HG02678 (cell line): ENCODE results near the gene DHRS9.

ENCODE experiments used
- ATAC-seq: cut with Tn5 transposase; IDR thresholded peaks from one replicate; pipeline ENCODE4 v1.9.1; 2021; ENCODE audit warnings: mild to moderate bottlenecking, moderate library complexity; ENCODE audit not compliant: unreplicated experiment

The DHRS9 gene

GRCh38 chr2:169065422-169065821 lies 3.9 kb upstream of the DHRS9 start:
- ATAC-seq: no peak

GRCh38 chr2:169065864-169066517 lies 3.4 kb upstream of the DHRS9 start:
- no peak for ATAC-seq

- ATAC-seq: no peak
These were observed 2.5 kb upstream of the DHRS9 start for GRCh38 chr2:169066897-169067296.

GRCh38 chr2:169069833-169070232 lies 470 bp downstream of the DHRS9 start:
- no peak for ATAC-seq

- no peak for ATAC-seq
These were observed 2.1 kb downstream of the DHRS9 start for GRCh38 chr2:169071455-169071854.

- peak; percentile 42 for ATAC-seq
These were observed 3.0 kb downstream of the DHRS9 start for GRCh38 chr2:169072163-169072925.

- ATAC-seq: no peak
These were observed 4.0 kb downstream of the DHRS9 start for GRCh38 chr2:169073211-169073962.

- no peak for ATAC-seq
These were observed 4.8 kb downstream of the DHRS9 start for GRCh38 chr2:169073963-169074751.

GRCh38 chr2:169077674-169078240 lies 8.4 kb downstream of the DHRS9 start:
- no peak for ATAC-seq

GRCh38 chr2:169080250-169081069 lies 11.1 kb downstream of the DHRS9 start:
- ATAC-seq: peak; percentile 73

- ATAC-seq: no peak
These were observed 12.2 kb downstream of the DHRS9 start for GRCh38 chr2:169081551-169081950.

GRCh38 chr2:169082995-169083394 lies 13.6 kb downstream of the DHRS9 start:
- no peak for ATAC-seq

- ATAC-seq: no peak
These were observed 17.6 kb downstream of the DHRS9 start for GRCh38 chr2:169086893-169087467.

- no peak for ATAC-seq
These were observed 18.5 kb downstream of the DHRS9 start for GRCh38 chr2:169087757-169088379.

GRCh38 chr2:169089182-169089581 lies 19.8 kb downstream of the DHRS9 start:
- ATAC-seq: no peak

- ATAC-seq: no peak
These were observed 20.9 kb downstream of the DHRS9 start for GRCh38 chr2:169090133-169090820.

GRCh38 chr2:169091256-169091655 lies 21.9 kb downstream of the DHRS9 start:
- no peak for ATAC-seq

- ATAC-seq: no peak
These were observed 22.6 kb downstream of the DHRS9 start for GRCh38 chr2:169091761-169092519.
